WTC11 (cell line): Measurements from ENCODE around the gene ARX. TPM values are rescaled to one million over a fixed set of nuclear protein-coding genes. Genes with fewer than 3 reads are reported as not detected.

Experiments used
- ATAC-seq: fragments of 200-7000 bp; cut with Tn5 transposase; 2 replicates; pipeline ENCODE4 v1.10.0; 2021; ENCODE audit warnings: mild to moderate bottlenecking, moderate library complexity
- CTCF ChIA-PET: fragments of 300-600 bp; sonication (Branson Sonifier 250); formaldehyde crosslinking; loops from one replicate; lab custom pipeline; 2021; ENCODE audit warnings: antibody characterized with exemption; lab: Charles Lee
- POLR2A ChIA-PET: fragments of 350-600 bp; sonication (Branson Sonifier 250); formaldehyde crosslinking; loops from one replicate; lab custom pipeline; 2021; ENCODE audit warnings: antibody characterized with exemption; lab: Charles Lee
- DNase-seq: peaks from one replicate; pipeline ENCODE4 v3.0.0; 2021; ENCODE audit warnings: low spot score
- H3K27ac Mint-ChIP-seq: 2 replicates; pipeline ENCODE4 v1.8.0; 2021; ENCODE audit warnings: mixed read lengths
- H3K27me3 Mint-ChIP-seq: 2 replicates; pipeline ENCODE4 v1.8.0; 2021; ENCODE audit warnings: low read depth, mild to moderate bottlenecking, moderate library complexity, mixed read lengths
- H3K36me3 Mint-ChIP-seq: 2 replicates; pipeline ENCODE4 v1.8.0; 2021; ENCODE audit warnings: mixed read lengths
- H3K4me1 Mint-ChIP-seq: 2 replicates; pipeline ENCODE4 v1.8.0; 2022; ENCODE audit warnings: mixed read lengths
- H3K4me3 Mint-ChIP-seq: 2 replicates; pipeline ENCODE4 v1.8.0; 2021; ENCODE audit warnings: mild to moderate bottlenecking, moderate library complexity, mixed read lengths
- H3K9me3 Mint-ChIP-seq: 2 replicates; pipeline ENCODE4 v1.8.0; 2021; ENCODE audit warnings: mixed read lengths
- ARID4B ChIP-seq: sonication (generic); formaldehyde crosslinking; IDR thresholded peaks from 2 replicates; pipeline ENCODE4 v1.8.0; 2023; ENCODE audit warnings: missing genetic modification reagents, mild to moderate bottlenecking, borderline replicate concordance
- ATF6 ChIP-seq: sonication (generic); formaldehyde crosslinking; IDR thresholded peaks from 2 replicates; pipeline ENCODE4 v1.8.1; 2023; ENCODE audit warnings: mild to moderate bottlenecking, missing genetic modification reagents
- FOXK1 ChIP-seq: sonication (generic); formaldehyde crosslinking; IDR thresholded peaks from 2 replicates; pipeline ENCODE4 v1.8.0; 2022; ENCODE audit warnings: mild to moderate bottlenecking, moderate library complexity, missing genetic modification reagents
- FOXP4 ChIP-seq: sonication (generic); formaldehyde crosslinking; IDR thresholded peaks from 2 replicates; pipeline ENCODE4 v1.8.0; 2022; ENCODE audit warnings: mild to moderate bottlenecking, missing genetic modification reagents
- JAZF1 ChIP-seq: fragments of 250-450 bp; sonication (Bioruptor Pico); IDR thresholded peaks from 2 replicates; pipeline ENCODE4 v1.9.0; 2021; ENCODE audit warnings: moderate library complexity, mild to moderate bottlenecking, inconsistent platforms
- MXD4 ChIP-seq: fragments of 250-450 bp; sonication (Bioruptor Pico); IDR thresholded peaks from 2 replicates; pipeline ENCODE4 v1.8.0; 2021; ENCODE audit warnings: mild to moderate bottlenecking, moderate library complexity, borderline replicate concordance
- NR2C2 ChIP-seq: sonication (generic); formaldehyde crosslinking; IDR thresholded peaks from 2 replicates; pipeline ENCODE4 v1.8.0; 2022; ENCODE audit warnings: mild to moderate bottlenecking, missing genetic modification reagents
- STAT6 ChIP-seq: sonication (generic); formaldehyde crosslinking; conservative IDR thresholded peaks from 2 replicates; pipeline ENCODE4 v1.8.1; 2023; ENCODE audit warnings: mild to moderate bottlenecking, low read depth, missing genetic modification reagents, moderate library complexity
- TP53 ChIP-seq: sonication (generic); formaldehyde crosslinking; IDR thresholded peaks from 2 replicates; pipeline ENCODE4 v1.8.1; 2023; ENCODE audit warnings: mild to moderate bottlenecking, missing genetic modification reagents
- ZBTB43 ChIP-seq: sonication (generic); formaldehyde crosslinking; IDR thresholded peaks from 2 replicates; pipeline ENCODE4 v1.8.1; 2023; ENCODE audit warnings: mild to moderate bottlenecking, missing genetic modification reagents
- ZNF317 ChIP-seq: sonication (generic); formaldehyde crosslinking; IDR thresholded peaks from 2 replicates; pipeline ENCODE4 v1.8.1; 2023; ENCODE audit warnings: low read depth, mild to moderate bottlenecking, moderate library complexity, missing genetic modification reagents, borderline replicate concordance
- ZNF416 ChIP-seq: fragments of 250-450 bp; sonication (Bioruptor Pico); IDR thresholded peaks from 2 replicates; pipeline ENCODE4 v1.9.0; 2021; ENCODE audit warnings: mild to moderate bottlenecking, inconsistent platforms
- ZNF671 ChIP-seq: fragments of 250-450 bp; sonication (Bioruptor Pico); IDR thresholded peaks from 2 replicates; pipeline ENCODE4 v1.8.0; 2021; ENCODE audit warnings: mild to moderate bottlenecking
- total RNA-seq: library from RNA; stranded (reverse); gene quantifications from 3 replicates; pipeline ENCODE4 v1.2.3, GENCODE V29; 2021
- TF ChIP-seq, protein P1 (sequence below): sonication (generic); formaldehyde crosslinking; IDR thresholded peaks from 2 replicates; pipeline ENCODE4 v1.8.1; 2022; ENCODE audit warnings: low read depth, mild to moderate bottlenecking, moderate library complexity, missing genetic modification reagents, borderline replicate concordance
- TF ChIP-seq, protein P2 (sequence below): sonication (generic); formaldehyde crosslinking; IDR thresholded peaks from 2 replicates; pipeline ENCODE4 v1.8.0; 2022; ENCODE audit warnings: mild to moderate bottlenecking, missing genetic modification reagents
- TF ChIP-seq, protein P3 (sequence below): sonication (generic); formaldehyde crosslinking; IDR thresholded peaks from 2 replicates; pipeline ENCODE4 v1.8.0; 2022; ENCODE audit warnings: mild to moderate bottlenecking, missing genetic modification reagents

ARX gene
- total RNA-seq, 1 experiment from 2014 or later, result not detected

- no peak for DNase-seq
- Mint-ChIP-seq H3K36me3 (no peaks in the 10 kb centered on the region), H3K4me1 (peaks cover 30% of the 10 kb centered on the region), H3K27ac (no peak overlapping the region), H3K4me3 (no peak overlapping the region), H3K9me3 (no peaks in the 10 kb centered on the region), H3K27me3 (no peaks in the 10 kb centered on the region)
- ATAC-seq, result no peak
- TF ChIP-seq ARID4B, result no peak
- no peak for TF ChIP-seq ATF6
- TF ChIP-seq TP53, result no peak
- TF ChIP-seq, protein P1, sequence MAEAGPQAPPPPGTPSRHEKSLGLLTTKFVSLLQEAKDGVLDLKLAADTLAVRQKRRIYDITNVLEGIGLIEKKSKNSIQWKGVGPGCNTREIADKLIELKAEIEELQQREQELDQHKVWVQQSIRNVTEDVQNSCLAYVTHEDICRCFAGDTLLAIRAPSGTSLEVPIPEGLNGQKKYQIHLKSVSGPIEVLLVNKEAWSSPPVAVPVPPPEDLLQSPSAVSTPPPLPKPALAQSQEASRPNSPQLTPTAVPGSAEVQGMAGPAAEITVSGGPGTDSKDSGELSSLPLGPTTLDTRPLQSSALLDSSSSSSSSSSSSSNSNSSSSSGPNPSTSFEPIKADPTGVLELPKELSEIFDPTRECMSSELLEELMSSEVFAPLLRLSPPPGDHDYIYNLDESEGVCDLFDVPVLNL (CRISPR knock-in tag), result no peak
- TF ChIP-seq STAT6 (CRISPR knock-in tag), result no peak
- TF ChIP-seq FOXK1 (CRISPR knock-in tag), result no peak
- no peak for TF ChIP-seq ZBTB43 (CRISPR knock-in tag)
- no peak for TF ChIP-seq MXD4 (CRISPR knock-in tag)
- TF ChIP-seq, protein P2, sequence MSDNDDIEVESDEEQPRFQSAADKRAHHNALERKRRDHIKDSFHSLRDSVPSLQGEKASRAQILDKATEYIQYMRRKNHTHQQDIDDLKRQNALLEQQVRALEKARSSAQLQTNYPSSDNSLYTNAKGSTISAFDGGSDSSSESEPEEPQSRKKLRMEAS (CRISPR knock-in tag), result no peak
- TF ChIP-seq, protein P3, sequence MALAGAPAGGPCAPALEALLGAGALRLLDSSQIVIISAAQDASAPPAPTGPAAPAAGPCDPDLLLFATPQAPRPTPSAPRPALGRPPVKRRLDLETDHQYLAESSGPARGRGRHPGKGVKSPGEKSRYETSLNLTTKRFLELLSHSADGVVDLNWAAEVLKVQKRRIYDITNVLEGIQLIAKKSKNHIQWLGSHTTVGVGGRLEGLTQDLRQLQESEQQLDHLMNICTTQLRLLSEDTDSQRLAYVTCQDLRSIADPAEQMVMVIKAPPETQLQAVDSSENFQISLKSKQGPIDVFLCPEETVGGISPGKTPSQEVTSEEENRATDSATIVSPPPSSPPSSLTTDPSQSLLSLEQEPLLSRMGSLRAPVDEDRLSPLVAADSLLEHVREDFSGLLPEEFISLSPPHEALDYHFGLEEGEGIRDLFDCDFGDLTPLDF (CRISPR knock-in tag), result no peak
- POLR2A ChIA-PET, result no interaction called here
- CTCF ChIA-PET, result interaction anchor here (2.0 kb wide), 1 partner anchor 117 kb away, joined by 4 read pairs; no protein-coding TSS in a partner anchor
These were observed 60.3 kb downstream of the ARX start for GRCh38 chrX:24955372-24955930.

- no peak overlapping the region for H3K27ac Mint-ChIP-seq
- H3K36me3 Mint-ChIP-seq, result no peaks in the 10 kb centered on the region
- CTCF ChIA-PET, result interaction anchor here (2.0 kb wide), 1 partner anchor 116 kb away, joined by 4 read pairs; no protein-coding TSS in a partner anchor
- TF ChIP-seq ZNF416 (CRISPR knock-in tag) (no peak), FOXP4 (CRISPR knock-in tag) (no peak), NR2C2 (CRISPR knock-in tag) (no peak), JAZF1 (CRISPR knock-in tag) (no peak), ZNF317 (CRISPR knock-in tag) (no peak), ZNF671 (no peak)
These were observed 61.0 kb downstream of the ARX start for GRCh38 chrX:24954732-24955131.

More at GRCh38 chrX:24954732-24955131, 61.0 kb downstream of the ARX start:
- ATAC-seq, result no peak
- H3K9me3 Mint-ChIP-seq, result no peaks in the 10 kb centered on the region
- H3K4me3 Mint-ChIP-seq, result no peak overlapping the region
- no peaks in the 10 kb centered on the region for H3K27me3 Mint-ChIP-seq
- H3K4me1 Mint-ChIP-seq, result peaks cover 30% of the 10 kb centered on the region
- POLR2A ChIA-PET, result interaction anchor here (0.7 kb wide), 1 partner anchor 671 kb away, joined by 3 read pairs; no protein-coding TSS in a partner anchor
- no peak for DNase-seq
